ENCODE data around the gene ATG5. TPM values are rescaled to one million over a fixed set of nuclear protein-coding genes. Genes with fewer than 3 reads are reported as not detected.

The ATG5 gene
- total and polyA plus RNA-seq, 11 donors, result 8.8 to 23.9 (median 14.3) TPM

- no peak overlapping the region for H3K4me3 ChIP-seq
- ATAC-seq (no peak), DNase-seq (no peak)
- no peak overlapping the region for H3K27ac ChIP-seq
- TF ChIP-seq POLR2A (IDR thresholded peaks at IDR 0.05) (no peak), CTCF (IDR thresholded peaks at IDR 0.05) (no peak)
- no peaks in the 10 kb centered on the region for H3K27me3 ChIP-seq
- WGBS, 4 donors, result 93 to 97% (median 94%) methylated on average over 1 of the region's 1 CpG
- peaks cover 0 to 5% (median 0%) of the 10 kb centered on the region in 12 donors for H3K4me1 ChIP-seq
- H3K9me3 ChIP-seq, result no peaks in the 10 kb centered on the region
- peaks cover 0 to 23% (median 7%) of the 10 kb centered on the region in 9 donors for H3K36me3 ChIP-seq
- intact Hi-C loops (cut with DNase I), result no loop called here
Measured at GRCh38 chr6:106188104-106188794, 137.3 kb downstream of the ATG5 start.

- H3K27me3 ChIP-seq, result no peaks in the 10 kb centered on the region
- ATAC-seq, result no peak
- no peaks in the 10 kb centered on the region for H3K9me3 ChIP-seq
- H3K27ac ChIP-seq, result no peak overlapping the region
- TF ChIP-seq CTCF (IDR thresholded peaks at IDR 0.05) (no peak), POLR2A (IDR thresholded peaks at IDR 0.05) (no peak)
- WGBS, 4 donors, result 54 to 70% (median 66%) methylated on average over 1 of the region's 1 CpG
- peaks cover 0 to 23% (median 7%) of the 10 kb centered on the region in 9 donors for H3K36me3 ChIP-seq
- H3K4me1 ChIP-seq, result peaks cover 0 to 5% (median 0%) of the 10 kb centered on the region in 12 donors
- intact Hi-C loops (cut with DNase I), result no loop called here
- no peak overlapping the region for H3K4me3 ChIP-seq
- DNase-seq, result no peak
Measured at GRCh38 chr6:106187424-106187982, 138.1 kb downstream of the ATG5 start.

GRCh38 chr6:106186714-106187113, 138.8 kb downstream of the ATG5 start:
- intact Hi-C loops (cut with DNase I), result no loop called here
- Histone ChIP-seq H3K4me3 (no peak overlapping the region), H3K27ac (no peak overlapping the region), H3K36me3 (peaks cover 0 to 23% (median 7%) of the 10 kb centered on the region in 9 donors), H3K9me3 (no peaks in the 10 kb centered on the region), H3K27me3 (no peaks in the 10 kb centered on the region), H3K4me1 (peaks cover 0 to 5% (median 0%) of the 10 kb centered on the region in 12 donors)
- ATAC-seq, result no peak
- DNase-seq, result no peak
- TF ChIP-seq POLR2A (IDR thresholded peaks at IDR 0.05) (no peak), CTCF (IDR thresholded peaks at IDR 0.05) (no peak)
- WGBS, 4 donors, result 95 to 98% (median 97%) methylated on average over 2 of the region's 2 CpGs

GRCh38 chr6:106186172-106186571, 139.4 kb downstream of the ATG5 start:
- no peak for TF ChIP-seq CTCF (IDR thresholded peaks at IDR 0.05)
- no peak for TF ChIP-seq POLR2A (IDR thresholded peaks at IDR 0.05)
- intact Hi-C loops (cut with DNase I), result no loop called here
- no peaks in the 10 kb centered on the region for H3K27me3 ChIP-seq
- no peaks in the 10 kb centered on the region for H3K9me3 ChIP-seq
- H3K4me1 ChIP-seq, result peaks cover 0 to 5% (median 0%) of the 10 kb centered on the region in 12 donors
- no peak overlapping the region for H3K27ac ChIP-seq
- no peak overlapping the region for H3K4me3 ChIP-seq
- no peak for ATAC-seq
- no peak for DNase-seq
- 90 to 93% (median 92%) methylated on average over 3 of the region's 3 CpGs for WGBS, 4 donors
- H3K36me3 ChIP-seq, result peaks cover 0 to 23% (median 7%) of the 10 kb centered on the region in 9 donors

All from heart left ventricle (tissue), 16 donors.